HG02642 (cell line): ENCODE results near the gene SHISA5.
"Not testable (repeated sequence)": the region's sequence is repeated elsewhere in the genome, so short reads cannot be mapped to it uniquely, and the experiment has no call there.

Source experiments
- ATAC-seq: cut with Tn5 transposase; IDR thresholded peaks from one replicate; pipeline ENCODE4 v1.9.1; 2021; ENCODE audit warnings: mild to moderate bottlenecking; ENCODE audit not compliant: unreplicated experiment, poor library complexity

Gene SHISA5

GRCh38 chr3:48463703-48464102 lies 40.3 kb downstream of the SHISA5 start:
- no peak for ATAC-seq

GRCh38 chr3:48461767-48462166 lies 42.2 kb downstream of the SHISA5 start:
- ATAC-seq, result not testable (repeated sequence)

GRCh38 chr3:48460517-48460902 lies 43.5 kb downstream of the SHISA5 start:
- ATAC-seq, result no peak

GRCh38 chr3:48459773-48460516 lies 44.0 kb downstream of the SHISA5 start:
- ATAC-seq, result no peak

- no peak for ATAC-seq
These were observed 44.6 kb downstream of the SHISA5 start for GRCh38 chr3:48459331-48459730.

- ATAC-seq, result no peak
These were observed 47.5 kb downstream of the SHISA5 start for GRCh38 chr3:48456456-48456855.

GRCh38 chr3:48451270-48451669 lies 52.7 kb downstream of the SHISA5 start:
- ATAC-seq, result no peak

GRCh38 chr3:48446425-48447193 lies 57.4 kb downstream of the SHISA5 start, which contains the start of gene ATRIP:
Gene ATRIP (plus strand): TSS chr3:48446737. CDS start chr3:48446846, 109 bp downstream.
- peak; percentile 91 for ATAC-seq

- no peak for ATAC-seq
These were observed 57.9 kb downstream of the SHISA5 start for GRCh38 chr3:48446043-48446424.

GRCh38 chr3:48445277-48445882 lies 58.6 kb downstream of the SHISA5 start:
- ATAC-seq, result no peak

- no peak for ATAC-seq
These were observed 62.0 kb downstream of the SHISA5 start for GRCh38 chr3:48441940-48442339.

GRCh38 chr3:48440590-48440958 lies 63.4 kb downstream of the SHISA5 start:
- peak; percentile 4 for ATAC-seq

GRCh38 chr3:48439820-48440589 lies 64.0 kb downstream of the SHISA5 start, which contains the start of the genes CCDC51 and TMA7:
Gene CCDC51 (minus strand): TSS chr3:48440119. CDS start chr3:48435128, 4,991 bp downstream.
Gene TMA7 (plus strand): TSS chr3:48440257. CDS start chr3:48440297, 40 bp downstream.
- ATAC-seq, result peak; percentile 96

- no peak for ATAC-seq
These were observed 66.2 kb downstream of the SHISA5 start for GRCh38 chr3:48437812-48438211.

GRCh38 chr3:48436855-48437254 lies 67.1 kb downstream of the SHISA5 start:
- no peak for ATAC-seq

GRCh38 chr3:48436477-48436787 lies 67.5 kb downstream of the SHISA5 start:
- no peak for ATAC-seq

- ATAC-seq, result no peak
These were observed 68.0 kb downstream of the SHISA5 start for GRCh38 chr3:48435774-48436476.

GRCh38 chr3:48435223-48435595 lies 68.8 kb downstream of the SHISA5 start:
- no peak for ATAC-seq

GRCh38 chr3:48434591-48435222 lies 69.3 kb downstream of the SHISA5 start:
- ATAC-seq, result no peak
